NCI-H2171 (cell line): ENCODE results near the gene NAPSA.
"Not testable (repeated sequence)": the region's sequence is repeated elsewhere in the genome, so short reads cannot be mapped to it uniquely, and the experiment has no call there.

Experiments used
- DNase-seq: peaks from one replicate; lab custom pipeline; 2025; lab: John Stamatoyannopoulos, UW

NAPSA gene

GRCh38 chr19:50365434-50366306, at the start of gene NAPSA:
Gene NAPSA, minus strand, starts transcription at chr19:50365639. Its CDS starts 18 bp downstream, at chr19:50365621.
- DNase-seq, result no peak

GRCh38 chr19:50413531-50413930, 48.1 kb upstream of the NAPSA start:
- DNase-seq, result no peak

GRCh38 chr19:50413096-50413495, 47.7 kb upstream of the NAPSA start:
- DNase-seq, result no peak

- no peak for DNase-seq
Observed at GRCh38 chr19:50412419-50412818, 47.0 kb upstream of the NAPSA start.

- no peak for DNase-seq
Observed at GRCh38 chr19:50410109-50410508, 44.7 kb upstream of the NAPSA start.

- no peak for DNase-seq
Observed at GRCh38 chr19:50409347-50409746, 43.9 kb upstream of the NAPSA start.

GRCh38 chr19:50406829-50407228, 41.4 kb upstream of the NAPSA start:
- no peak for DNase-seq

GRCh38 chr19:50406156-50406820, 40.8 kb upstream of the NAPSA start:
- DNase-seq, result no peak

GRCh38 chr19:50402544-50403301, 37.3 kb upstream of the NAPSA start:
- no peak for DNase-seq

GRCh38 chr19:50401605-50402450, 36.4 kb upstream of the NAPSA start:
- no peak for DNase-seq

- DNase-seq, result no peak
Observed at GRCh38 chr19:50399368-50399745, 33.9 kb upstream of the NAPSA start.

- DNase-seq, result no peak
Observed at GRCh38 chr19:50398675-50399367, 33.4 kb upstream of the NAPSA start.

GRCh38 chr19:50394017-50394416, 28.6 kb upstream of the NAPSA start:
- no peak for DNase-seq

GRCh38 chr19:50393589-50393988, 28.1 kb upstream of the NAPSA start:
- no peak for DNase-seq

GRCh38 chr19:50392759-50393158, 27.3 kb upstream of the NAPSA start:
- DNase-seq, result no peak

GRCh38 chr19:50390952-50391351, 25.5 kb upstream of the NAPSA start:
- not testable (repeated sequence) for DNase-seq

GRCh38 chr19:50390295-50390694, 24.9 kb upstream of the NAPSA start:
- DNase-seq, result not testable (repeated sequence)

- DNase-seq, result no peak
Observed at GRCh38 chr19:50387868-50388245, 22.4 kb upstream of the NAPSA start.

GRCh38 chr19:50387176-50387867, 21.9 kb upstream of the NAPSA start:
- DNase-seq, result no peak
